B cell (primary cell): ENCODE data around the gene HOXD10. TPM values are rescaled to one million over a fixed set of nuclear protein-coding genes. Genes with fewer than 3 reads are reported as not detected.
A peak's percentile ranks its signal among the peaks of the same experiment; 100 is the strongest.

Experiments
- ATAC-seq: fragments of 200-7000 bp; cut with Tn5 transposase; one replicate; pipeline ENCODE4 v1.10.0; 2021; ENCODE audit warnings: low read depth, mild to moderate bottlenecking, moderate number of reproducible peaks, moderate library complexity
- CTCF ChIA-PET: fragments of 350-600 bp; sonication (Branson Sonifier 250); formaldehyde crosslinking; loops from one replicate; lab custom pipeline; 2021; ENCODE audit warnings: antibody characterized with exemption, inconsistent platforms; lab: Charles Lee
- POLR2A ChIA-PET: fragments of 350-600 bp; sonication (Branson Sonifier 250); formaldehyde crosslinking; loops from one replicate; lab custom pipeline; 2021; ENCODE audit warnings: antibody characterized with exemption; lab: Charles Lee
- DNase-seq: peaks from one replicate; pipeline ENCODE4 v3.0.0; 2013
- H2AFZ ChIP-seq: 2 replicates; pipeline ENCODE4 v1.6.1; 2012; ENCODE audit warnings: mild to moderate bottlenecking, low read depth, low read length; ENCODE audit not compliant: insufficient read depth, poor library complexity, severe bottlenecking
- H3K27ac ChIP-seq, 2 donors: 1 replicate in 1 of 2; 2 replicates in 1 of 2; pipeline ENCODE4 v1.5.1; 2012 to 2013; ENCODE audit warnings: low read length in 2 of 2, mild to moderate bottlenecking in 2 of 2, moderate library complexity in 1 of 2
- H3K27me3 ChIP-seq, 4 experiments: fragments of 200-600 bp in 1 of 4; sonication (generic) in 1 of 4; replicated peaks in 1 of 4; 1 replicate in 2 of 4; 2 replicates in 2 of 4; pipeline versions ENCODE4 v1.6.1 to v1.7.0; 2013 to 2016; ENCODE audit warnings: low read length in 3 of 4, mild to moderate bottlenecking in 2 of 4, mixed read lengths in 1 of 4, moderate library complexity in 1 of 4; ENCODE audit not compliant: insufficient read depth in 4 of 4, control insufficient read depth in 3 of 4; ENCODE audit errors: control extremely low read depth in 1 of 4
- H3K36me3 ChIP-seq, 2 experiments: replicated peaks in 1 of 2; 1 replicate in 1 of 2; 2 replicates in 1 of 2; pipeline versions ENCODE4 v1.6.1 to v1.7.1; 2013; ENCODE audit warnings: low read length in 1 of 2; ENCODE audit not compliant: insufficient read depth in 2 of 2, control insufficient read depth in 1 of 2; ENCODE audit errors: control extremely low read depth in 1 of 2, extremely low read depth in 1 of 2
- H3K4me1 ChIP-seq, 2 donors: fragments of 200-600 bp in 1 of 2; sonication (generic) in 1 of 2; 1 replicate in 1 of 2; 2 replicates in 1 of 2; pipeline versions ENCODE4 v1.5.1 to v1.6.1; 2013 to 2017; ENCODE audit warnings: low read length in 2 of 2; ENCODE audit not compliant: control insufficient read depth in 2 of 2, insufficient read depth in 2 of 2
- H3K4me2 ChIP-seq: replicated peaks from 2 replicates; pipeline ENCODE3; 2012; ENCODE audit warnings: mild to moderate bottlenecking, low read depth, low read length; ENCODE audit not compliant: poor library complexity, severe bottlenecking
- H3K4me3 ChIP-seq, 5 experiments: fragments of 200-600 bp in 1 of 5; sonication (generic) in 1 of 5; 1 replicate in 3 of 5; 2 replicates in 2 of 5; pipeline versions ENCODE4 v1.5.1 to v1.7.0; 2011 to 2016; ENCODE audit warnings: low read length in 4 of 5, mild to moderate bottlenecking in 4 of 5, low read depth in 2 of 5, control low read depth in 1 of 5, moderate library complexity in 1 of 5; ENCODE audit not compliant: insufficient read depth in 1 of 5; ENCODE audit errors: control extremely low read depth in 1 of 5, extremely low read depth in 1 of 5
- H3K79me2 ChIP-seq: fragments of 200-600 bp; sonication (generic); one replicate; pipeline ENCODE4 v1.6.0; 2016; ENCODE audit warnings: low read length; ENCODE audit not compliant: control insufficient read depth, insufficient read depth
- H3K9ac ChIP-seq: fragments of 200-600 bp; sonication (generic); 2 replicates; pipeline ENCODE4 v1.6.1; 2017; ENCODE audit warnings: mild to moderate bottlenecking, low read length, moderate library complexity
- H3K9me3 ChIP-seq, 3 donors: one replicate each; pipeline versions ENCODE4 v1.6.1 to v1.7.1; 2013; ENCODE audit warnings: low read length in 2 of 3; ENCODE audit not compliant: control insufficient read depth in 2 of 3, insufficient read depth in 1 of 3; ENCODE audit errors: control extremely low read depth in 1 of 3
- H4K20me1 ChIP-seq: 2 replicates; pipeline ENCODE4 v1.6.0; 2012; ENCODE audit warnings: mild to moderate bottlenecking, low read length; ENCODE audit not compliant: insufficient read depth, control insufficient read depth, poor library complexity, severe bottlenecking
- H3K27ac Mint-ChIP-seq: one replicate; pipeline ENCODE4 v1.8.0; 2021; ENCODE audit warnings: mixed read lengths
- H3K27me3 Mint-ChIP-seq: one replicate; pipeline ENCODE4 v1.8.0; 2021; ENCODE audit warnings: mixed read lengths
- H3K4me1 Mint-ChIP-seq: one replicate; pipeline ENCODE4 v1.8.0; 2021; ENCODE audit warnings: mixed read lengths
- H3K4me3 Mint-ChIP-seq: one replicate; pipeline ENCODE4 v1.8.0; 2021; ENCODE audit warnings: mixed read lengths
- H3K9me3 Mint-ChIP-seq: one replicate; pipeline ENCODE4 v1.8.0; 2022; ENCODE audit warnings: mixed read lengths; ENCODE audit not compliant: insufficient read depth
- CTCF ChIP-seq: fragments of 200-600 bp; IDR thresholded peaks from one replicate; pipeline ENCODE4 v1.8.0; 2022; ENCODE audit warnings: antibody characterized with exemption, mild to moderate bottlenecking
- EZH2 ChIP-seq: IDR thresholded peaks from 2 replicates; pipeline ENCODE4 v1.6.1; 2012; ENCODE audit warnings: borderline replicate concordance, low read depth, mild to moderate bottlenecking, moderate library complexity, low read length; ENCODE audit not compliant: insufficient read depth, poor library complexity, severe bottlenecking
- WGBS: methylation state at CpG from one replicate; pipeline ENCODE4 v1.1.5; 2013; ENCODE audit warnings: missing lambda C conversion rate; ENCODE audit not compliant: insufficient coverage; 5-methylcytosine and 5-hydroxymethylcytosine counted together
- intact Hi-C: fragments of 100-400 bp; cut with micrococcal nuclease; formaldehyde crosslinking; loops from one replicate; pipeline ENCODE4 v1.10.0; 2022
- polyA plus RNA-seq: library from polyadenylated mRNA; depleted of rRNA; stranded (reverse); fragments of >200 nt; gene quantifications from 2 replicates; pipeline ENCODE4 v1.2.3, GENCODE V29; 2012
- total RNA-seq, 2 donors: library from RNA; stranded (reverse); fragments of 120-200 nt in 1 of 2; gene quantifications; 1 replicate in 1 of 2; 2 replicates in 1 of 2; pipeline versions ENCODE4 v1.2.3 to v1.2.4, GENCODE V29; 2013 to 2022

Gene HOXD10
- total and polyA plus RNA-seq, 2 donors (not counting 1 experiment from before 2014, with no cell fraction given), result not detected

GRCh38 chr2:176128172-176128981 is 11.8 kb downstream of the HOXD10 start:
- no peak overlapping the region for H3K4me2 ChIP-seq
- CTCF ChIA-PET, result interaction anchor here (0.6 to 4.6 kb wide), 20 partner anchors 10 to 1341 kb away, joined by 3 to 110 read pairs (median 6); no protein-coding TSS in a partner anchor
- 11% methylated on average over 38 of the region's 49 CpGs for whole genome bisulfite sequencing

More at GRCh38 chr2:176128172-176128981, 11.8 kb downstream of the HOXD10 start:
- Histone ChIP-seq H3K79me2 (no peaks in the 10 kb centered on the region), H3K27ac (no peak overlapping the region), H3K4me1 (peaks cover 26 to 44% of the 10 kb centered on the region in 2 donors), H3K4me3 (no peak overlapping the region), H3K36me3 (no peaks in the 10 kb centered on the region), H4K20me1 (no peaks in the 10 kb centered on the region), H3K27me3 (peaks cover 0 to 85% (median 73%) of the 10 kb centered on the region in 4 experiments), H3K9me3 (peaks cover 0 to 27% (median 0%) of the 10 kb centered on the region in 3 donors), H3K9ac (no peak overlapping the region), H2AFZ (no peak overlapping the region)
- Mint-ChIP-seq H3K4me3 (peak overlapping the region; percentile 41), H3K9me3 (no peaks in the 10 kb centered on the region), H3K27me3 (peaks cover 76% of the 10 kb centered on the region), H3K27ac (peak overlapping the region; percentile 15), H3K4me1 (peaks cover 28% of the 10 kb centered on the region)
- TF ChIP-seq EZH2 (peak; percentile 55), CTCF (no peak)
- DNase-seq (no peak), ATAC-seq (no peak)
- intact Hi-C loops, result loop anchor here (5.0 kb wide), 1 partner anchor 1034 kb away; no protein-coding TSS in a partner anchor
- POLR2A ChIA-PET, result no interaction called here
